Upper lobe of right lung (tissue), 1 donor: ENCODE data around the gene RPTOR. TPM values are rescaled to one million over a fixed set of nuclear protein-coding genes. Genes with fewer than 3 reads are reported as not detected.

Experiments
- ATAC-seq: fragments of 200-7000 bp; cut with Tn5 transposase; one replicate; pipeline ENCODE4 v1.9.1; 2020; ENCODE audit warnings: mild to moderate bottlenecking, moderate library complexity
- DNase-seq: peaks from one replicate; pipeline ENCODE4 v3.0.0-alpha.2; 2020
- H3K27ac ChIP-seq: fragments of 200-600 bp; one replicate; pipeline ENCODE4 v1.8.0; 2022
- H3K27me3 ChIP-seq: fragments of 200-600 bp; one replicate; pipeline ENCODE4 v1.8.0; 2022; ENCODE audit warnings: mild to moderate bottlenecking
- H3K36me3 ChIP-seq: fragments of 200-600 bp; one replicate; pipeline ENCODE4 v1.8.0; 2022
- H3K4me1 ChIP-seq: fragments of 200-600 bp; one replicate; pipeline ENCODE4 v1.8.0; 2022
- H3K4me3 ChIP-seq: fragments of 200-600 bp; one replicate; pipeline ENCODE4 v1.8.0; 2022; ENCODE audit warnings: mild to moderate bottlenecking
- H3K9me3 ChIP-seq: fragments of 200-600 bp; one replicate; pipeline ENCODE4 v1.8.0; 2022
- CTCF ChIP-seq: fragments of 200-600 bp; IDR thresholded peaks from one replicate; pipeline ENCODE4 v1.8.0; 2022; ENCODE audit warnings: antibody characterized with exemption
- intact Hi-C: fragments of 100-400 bp; cut with DNase I; formaldehyde crosslinking; loops from one replicate; pipeline ENCODE4 v1.11.0; 2022
- total RNA-seq: library from RNA; stranded (reverse); fragmentation: NEBNext Ultra II Directional; extraction: Animal tissue kit (Norgen Biotek cat#: 25700); gene quantifications from one replicate; pipeline ENCODE4 v1.2.1, GENCODE V29; 2021
- donor health status: DM: no; HTN: yes; CAD: no; lungs with severe emphysema.

The RPTOR gene
- total RNA-seq, 1 donor from 2014 or later, result 35.4 TPM

DNA sequence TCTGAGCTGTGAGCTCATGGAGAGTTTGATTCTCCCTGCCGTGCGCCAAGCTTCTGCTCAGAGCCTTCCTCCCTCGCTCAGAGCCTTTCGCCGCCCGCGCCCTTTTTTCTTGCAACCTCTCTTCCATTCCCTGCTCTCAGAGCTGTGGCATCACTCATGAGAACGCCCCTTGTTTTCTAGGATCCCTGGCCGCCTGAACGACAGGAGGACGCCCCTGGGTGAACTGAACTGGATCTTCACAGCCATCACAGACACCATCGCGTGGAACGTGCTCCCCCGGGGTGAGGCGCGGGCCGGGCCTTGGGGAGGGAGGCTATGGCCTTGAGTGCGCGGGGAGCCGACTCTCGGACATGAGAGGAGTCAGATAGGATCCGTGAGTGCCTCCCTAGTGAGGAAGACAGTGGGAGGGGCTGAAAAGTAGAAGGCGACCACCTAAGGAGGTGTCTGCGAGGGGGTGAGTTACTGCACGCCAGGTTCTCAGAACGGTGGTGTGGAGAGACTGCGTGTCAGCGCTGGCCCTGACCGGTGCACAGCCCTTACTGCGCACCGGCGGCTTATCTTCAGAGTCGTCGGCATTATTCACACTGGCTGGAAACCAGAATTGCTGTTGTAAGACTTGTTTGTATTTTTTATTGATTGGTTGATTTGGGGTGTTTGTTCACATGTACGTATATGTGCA, 277.5 kb downstream of the RPTOR start:
- no peak for ATAC-seq
- Histone ChIP-seq H3K36me3 (peaks cover 6% of the 10 kb centered on the region), H3K4me3 (no peak overlapping the region), H3K27me3 (no peaks in the 10 kb centered on the region), H3K4me1 (no peaks in the 10 kb centered on the region), H3K27ac (no peak overlapping the region), H3K9me3 (no peaks in the 10 kb centered on the region)
- DNase-seq, result peak; percentile 42
- no peak for TF ChIP-seq CTCF
- intact Hi-C loops, result no loop called here

DNA sequence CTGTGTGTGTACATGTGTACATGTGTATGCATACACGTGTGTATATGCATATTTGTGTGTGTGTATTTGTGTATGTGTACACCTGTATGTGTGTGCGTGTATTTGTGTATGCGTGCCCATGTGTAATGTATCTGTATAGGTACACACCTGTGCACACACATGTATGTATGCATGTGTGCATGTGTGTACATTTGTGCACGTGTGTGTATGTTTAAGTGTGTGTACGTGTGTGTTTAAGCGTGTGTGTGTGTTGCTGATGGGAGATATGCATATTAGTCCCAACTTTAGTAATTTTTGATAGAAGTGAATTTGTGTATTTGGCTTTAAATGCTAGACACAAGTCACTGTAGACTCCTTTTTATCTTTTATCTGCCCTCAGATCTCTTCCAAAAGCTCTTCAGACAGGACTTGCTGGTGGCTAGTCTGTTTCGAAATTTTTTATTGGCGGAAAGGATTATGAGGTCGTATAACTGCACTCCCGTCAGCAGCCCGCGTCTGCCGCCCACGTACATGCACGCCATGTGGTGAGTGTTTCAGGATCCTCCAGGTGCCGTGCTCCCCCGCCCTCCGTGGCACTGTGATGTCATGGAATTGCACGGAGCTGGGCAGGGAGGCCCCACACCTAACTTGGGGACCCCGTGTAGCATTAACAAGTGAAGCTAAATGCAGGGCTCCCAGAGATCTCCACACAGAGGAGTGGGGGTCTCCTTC, 278.2 kb downstream of the RPTOR start:
- Histone ChIP-seq H3K9me3 (no peaks in the 10 kb centered on the region), H3K4me3 (no peak overlapping the region), H3K27me3 (no peaks in the 10 kb centered on the region), H3K36me3 (peaks cover 6% of the 10 kb centered on the region), H3K4me1 (no peaks in the 10 kb centered on the region), H3K27ac (no peak overlapping the region)
- no peak for ATAC-seq
- no peak for TF ChIP-seq CTCF
- intact Hi-C loops, result no loop called here
- peak; percentile 42 for DNase-seq

- H3K27me3 ChIP-seq, result no peaks in the 10 kb centered on the region
- no peak for TF ChIP-seq CTCF
- no peak overlapping the region for H3K27ac ChIP-seq
- ATAC-seq, result no peak
- no peaks in the 10 kb centered on the region for H3K4me1 ChIP-seq
- peaks cover 6% of the 10 kb centered on the region for H3K36me3 ChIP-seq
- intact Hi-C loops, result no loop called here
- H3K9me3 ChIP-seq, result no peaks in the 10 kb centered on the region
- H3K4me3 ChIP-seq, result no peak overlapping the region
- peak; percentile 30 for DNase-seq
Observed at GRCh38 chr17:80824549-80825470, 280.2 kb downstream of the RPTOR start.

GRCh38 chr17:80825471-80826345, 281.1 kb downstream of the RPTOR start:
- Histone ChIP-seq H3K27me3 (no peaks in the 10 kb centered on the region), H3K27ac (no peak overlapping the region), H3K36me3 (peaks cover 6% of the 10 kb centered on the region), H3K9me3 (no peaks in the 10 kb centered on the region), H3K4me1 (no peaks in the 10 kb centered on the region), H3K4me3 (no peak overlapping the region)
- intact Hi-C loops, result no loop called here
- TF ChIP-seq CTCF, result no peak
- ATAC-seq (no peak), DNase-seq (peak; percentile 55)
